Chondrocyte (in vitro differentiated cells): ENCODE data around the gene CREB3L2. TPM values are rescaled to one million over a fixed set of nuclear protein-coding genes. Genes with fewer than 3 reads are reported as not detected.
A peak's percentile ranks its signal among the peaks of the same experiment; 100 is the strongest.

Experiments used
- DNase-seq: peaks from one replicate; pipeline ENCODE4 v3.0.0; 2021; ENCODE audit warnings: mixed read lengths, low spot score
- H3K27ac Mint-ChIP-seq: one replicate; pipeline ENCODE4 v1.8.0; 2021; ENCODE audit warnings: mild to moderate bottlenecking, moderate library complexity, mixed read lengths; ENCODE audit not compliant: unreplicated experiment
- H3K27me3 Mint-ChIP-seq: 2 replicates; pipeline ENCODE4 v1.8.0; 2021; ENCODE audit warnings: low read depth, mixed read lengths
- H3K36me3 Mint-ChIP-seq: 2 replicates; pipeline ENCODE4 v1.8.0; 2021; ENCODE audit warnings: low read depth, mixed read lengths
- H3K4me1 Mint-ChIP-seq: 2 replicates; pipeline ENCODE4 v1.8.0; 2021; ENCODE audit warnings: low read depth, mild to moderate bottlenecking, mixed read lengths
- H3K4me3 Mint-ChIP-seq: one replicate; pipeline ENCODE4 v1.8.0; 2021; ENCODE audit warnings: mild to moderate bottlenecking, moderate library complexity, mixed read lengths; ENCODE audit not compliant: unreplicated experiment
- H3K9me3 Mint-ChIP-seq: 2 replicates; pipeline ENCODE4 v1.8.0; 2021; ENCODE audit warnings: low read depth, mixed read lengths
- CTCF ChIP-seq: fragments of 200-600 bp; sonication (generic); IDR thresholded peaks from 2 replicates; pipeline ENCODE4 v1.5.0; 2021; ENCODE audit warnings: antibody characterized with exemption, mild to moderate bottlenecking, moderate library complexity
- total RNA-seq: library from RNA; stranded (reverse); gene quantifications from 3 replicates; pipeline ENCODE4 v1.2.1, GENCODE V29; 2021

CREB3L2 gene
- total RNA-seq, 1 donor from 2014 or later: 217 TPM

GRCh38 chr7:138006106-138006505, 4.2 kb upstream of the CREB3L2 start:
- Mint-ChIP-seq H3K27ac (no peak overlapping the region), H3K9me3 (no peaks in the 10 kb centered on the region), H3K27me3 (no peaks in the 10 kb centered on the region), H3K4me3 (no peak overlapping the region), H3K4me1 (peaks cover 28% of the 10 kb centered on the region), H3K36me3 (no peaks in the 10 kb centered on the region)
- DNase-seq: no peak
- TF ChIP-seq CTCF: no peak

GRCh38 chr7:138004936-138005335, 3.0 kb upstream of the CREB3L2 start:
- Mint-ChIP-seq H3K36me3 (peaks cover under 1% of the 10 kb centered on the region), H3K27ac (no peak overlapping the region), H3K27me3 (no peaks in the 10 kb centered on the region), H3K4me3 (no peak overlapping the region), H3K4me1 (peaks cover 29% of the 10 kb centered on the region), H3K9me3 (no peaks in the 10 kb centered on the region)
- no peak for TF ChIP-seq CTCF
- no peak for DNase-seq

- H3K4me3 Mint-ChIP-seq: no peak overlapping the region
- peaks cover 4% of the 10 kb centered on the region for H3K36me3 Mint-ChIP-seq
- H3K4me1 Mint-ChIP-seq: peaks cover 36% of the 10 kb centered on the region
- no peak for DNase-seq
- no peaks in the 10 kb centered on the region for H3K9me3 Mint-ChIP-seq
- H3K27ac Mint-ChIP-seq: no peak overlapping the region
- no peak for TF ChIP-seq CTCF
- H3K27me3 Mint-ChIP-seq: no peaks in the 10 kb centered on the region
Observed at GRCh38 chr7:138004046-138004445, 2.2 kb upstream of the CREB3L2 start.

- H3K27ac Mint-ChIP-seq: peak overlapping the region; percentile 67
Observed at GRCh38 chr7:138002828-138003189, 923 bp upstream of the CREB3L2 start.

GRCh38 chr7:138002096-138002827, 376 bp upstream of the CREB3L2 start:
- H3K27me3 Mint-ChIP-seq: no peaks in the 10 kb centered on the region
- peak; percentile 98 for TF ChIP-seq CTCF
- H3K4me3 Mint-ChIP-seq: peak overlapping the region; percentile 96
- peak overlapping the region; percentile 96 for H3K27ac Mint-ChIP-seq
- peaks cover 45% of the 10 kb centered on the region for H3K4me1 Mint-ChIP-seq
- DNase-seq: peak; percentile 99
- peaks cover 6% of the 10 kb centered on the region for H3K36me3 Mint-ChIP-seq
- H3K9me3 Mint-ChIP-seq: no peaks in the 10 kb centered on the region

More at GRCh38 chr7:138002828-138003189, 923 bp upstream of the CREB3L2 start:
- no peaks in the 10 kb centered on the region for H3K9me3 Mint-ChIP-seq
- peaks cover 42% of the 10 kb centered on the region for H3K4me1 Mint-ChIP-seq
- no peaks in the 10 kb centered on the region for H3K27me3 Mint-ChIP-seq
- DNase-seq: no peak
- H3K36me3 Mint-ChIP-seq: peaks cover 6% of the 10 kb centered on the region
- no peak overlapping the region for H3K4me3 Mint-ChIP-seq
- TF ChIP-seq CTCF: no peak
